GM21737 (cell line): ENCODE data around the gene SETD5.

ENCODE experiments used
- ATAC-seq: cut with Tn5 transposase; IDR thresholded peaks from one replicate; pipeline ENCODE4 v1.9.1; 2021; ENCODE audit warnings: mild to moderate bottlenecking, moderate library complexity; ENCODE audit not compliant: unreplicated experiment

SETD5 gene

GRCh38 chr3:9409981-9410854, 12.8 kb downstream of the SETD5 start:
- ATAC-seq = no peak

GRCh38 chr3:9411302-9411701, 13.9 kb downstream of the SETD5 start:
- no peak for ATAC-seq

- ATAC-seq = no peak
Observed at GRCh38 chr3:9412293-9412692, 14.9 kb downstream of the SETD5 start.

- ATAC-seq = no peak
Observed at GRCh38 chr3:9414826-9415225, 17.4 kb downstream of the SETD5 start.

- no peak for ATAC-seq
Observed at GRCh38 chr3:9415485-9416138, 18.2 kb downstream of the SETD5 start.

- no peak for ATAC-seq
Observed at GRCh38 chr3:9416139-9416780, 18.8 kb downstream of the SETD5 start.

GRCh38 chr3:9420850-9421549, 23.6 kb downstream of the SETD5 start:
- ATAC-seq = no peak

GRCh38 chr3:9422712-9423424, 25.5 kb downstream of the SETD5 start:
- ATAC-seq = no peak

- ATAC-seq = no peak
Observed at GRCh38 chr3:9428411-9428810, 31.0 kb downstream of the SETD5 start.

GRCh38 chr3:9430733-9431132, 33.3 kb downstream of the SETD5 start:
- no peak for ATAC-seq

- no peak for ATAC-seq
Observed at GRCh38 chr3:9433627-9434521, 36.5 kb downstream of the SETD5 start.

- ATAC-seq = no peak
Observed at GRCh38 chr3:9435316-9435715, 37.9 kb downstream of the SETD5 start.

- no peak for ATAC-seq
Observed at GRCh38 chr3:9439331-9439730, 41.9 kb downstream of the SETD5 start.

- no peak for ATAC-seq
Observed at GRCh38 chr3:9441501-9442221, 44.2 kb downstream of the SETD5 start.

GRCh38 chr3:9448071-9448470, 50.7 kb downstream of the SETD5 start:
- no peak for ATAC-seq

- ATAC-seq = no peak
Observed at GRCh38 chr3:9448643-9449042, 51.2 kb downstream of the SETD5 start.

GRCh38 chr3:9450126-9450525, 52.7 kb downstream of the SETD5 start:
- no peak for ATAC-seq

GRCh38 chr3:9450991-9451390, 53.6 kb downstream of the SETD5 start:
- no peak for ATAC-seq

GRCh38 chr3:9452417-9452816, 55.0 kb downstream of the SETD5 start:
- ATAC-seq = no peak
